GM18867 (cell line): ENCODE measurements around the gene NRAP.

Source experiments
- ATAC-seq: cut with Tn5 transposase; IDR thresholded peaks from one replicate; pipeline ENCODE4 v1.9.1; 2021; ENCODE audit warnings: mild to moderate bottlenecking, moderate library complexity; ENCODE audit not compliant: unreplicated experiment

Gene NRAP

DNA sequence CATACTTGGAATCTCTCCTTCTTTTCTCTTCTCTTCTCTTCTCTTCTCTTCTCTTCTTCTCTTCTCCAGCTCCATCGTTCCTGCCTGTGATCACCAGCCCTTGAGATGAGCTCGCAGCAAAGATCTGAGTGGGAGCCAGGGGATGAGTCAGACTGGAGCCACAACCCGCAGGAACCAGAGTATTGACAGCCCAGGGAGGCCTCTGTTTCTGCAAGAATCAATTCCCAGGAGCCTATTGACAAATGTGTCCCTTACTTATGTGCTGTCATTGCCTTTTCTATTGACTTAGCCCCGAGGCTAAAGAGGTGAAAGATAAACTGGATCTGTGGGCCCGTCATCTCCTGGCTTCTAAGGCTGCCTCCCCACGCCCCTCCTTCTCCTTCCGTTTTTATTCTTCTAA, 124.1 kb downstream of the NRAP start:
- ATAC-seq, result no peak
